NT2/D1 (cell line): ENCODE results near the gene WDR20.
"Not testable (repeated sequence)": the region's sequence is repeated elsewhere in the genome, so short reads cannot be mapped to it uniquely, and the experiment has no call there.

ENCODE experiments used
- DNase-seq: peaks from one replicate; pipeline ENCODE4 v3.0.0-alpha.2; 2011; ENCODE audit warnings: low read depth, low spot score
- H3K27me3 ChIP-seq: 2 replicates; pipeline ENCODE4 v1.6.0; 2011; ENCODE audit warnings: mild to moderate bottlenecking; ENCODE audit not compliant: insufficient read length, insufficient read depth
- H3K36me3 ChIP-seq: 2 replicates; pipeline ENCODE4 v1.6.1; 2011; ENCODE audit warnings: mild to moderate bottlenecking, low read length, mixed read lengths; ENCODE audit not compliant: insufficient read depth, insufficient read length
- H3K4me1 ChIP-seq: 2 replicates; pipeline ENCODE4 v1.5.1; 2011; ENCODE audit not compliant: insufficient read depth, insufficient read length
- H3K4me3 ChIP-seq: 2 replicates; pipeline ENCODE4 v1.5.1; 2011; ENCODE audit warnings: low read depth; ENCODE audit not compliant: insufficient read length
- H3K9ac ChIP-seq: 2 replicates; pipeline ENCODE4 v1.6.0; 2011; ENCODE audit warnings: low read depth; ENCODE audit not compliant: insufficient read length
- H3K9me3 ChIP-seq: 2 replicates; pipeline ENCODE4 v1.5.1; 2011; ENCODE audit warnings: mild to moderate bottlenecking, low read length; ENCODE audit not compliant: insufficient read depth
- SUZ12 ChIP-seq: IDR thresholded peaks from 2 replicates; pipeline ENCODE4 v1.6.1; 2011; ENCODE audit not compliant: insufficient read length, insufficient read depth; ENCODE audit errors: extremely low read depth
- YY1 ChIP-seq: IDR thresholded peaks from 2 replicates; pipeline ENCODE4 v1.6.1; 2011; ENCODE audit not compliant: insufficient read length, insufficient read depth
- ZNF274 ChIP-seq: IDR thresholded peaks from 2 replicates; pipeline ENCODE4 v1.6.1; 2011; ENCODE audit warnings: mild to moderate bottlenecking, low read depth, low read length

The WDR20 gene

DNA sequence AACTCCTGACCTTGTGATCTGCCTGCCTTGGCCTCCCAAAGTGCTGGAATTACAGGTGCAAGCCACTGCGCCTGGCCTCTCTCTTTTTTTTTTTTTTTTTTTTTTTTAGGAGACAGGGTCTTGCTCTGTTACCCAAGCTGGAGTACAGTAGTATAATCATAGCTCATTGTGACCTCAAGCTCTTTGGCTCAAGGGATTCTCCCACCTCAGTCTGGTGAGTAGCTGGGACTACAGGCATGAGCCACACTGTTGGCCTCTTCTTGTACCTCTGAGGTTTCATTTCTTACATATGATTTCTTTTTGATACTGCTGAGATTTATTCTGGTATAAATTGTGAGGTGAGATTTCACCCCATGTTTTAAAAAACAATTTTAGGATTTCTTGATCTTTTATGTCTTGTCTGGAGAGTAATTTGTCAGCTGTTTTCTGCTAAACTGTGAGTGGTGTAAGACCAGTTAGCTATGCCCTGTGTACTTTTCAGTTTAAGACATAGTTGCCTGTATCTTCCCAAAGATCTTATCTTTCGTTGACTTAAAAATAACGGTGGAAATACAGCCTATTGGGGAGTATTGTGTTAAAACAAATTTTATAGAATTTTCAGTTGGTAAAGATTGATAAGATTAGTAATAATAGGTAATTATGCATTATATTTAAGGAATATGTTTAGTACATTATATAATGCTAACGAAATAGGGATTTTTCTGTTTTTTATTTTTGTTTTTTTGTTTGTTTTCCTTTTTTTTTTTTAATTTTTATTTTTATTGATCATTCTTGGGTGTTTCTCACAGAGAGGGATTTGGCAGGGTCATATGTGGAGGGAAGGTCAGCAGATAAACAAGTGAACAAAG, 31.7 kb downstream of the WDR20 start:
- Histone ChIP-seq H3K9me3 (no peaks in the 10 kb centered on the region), H3K36me3 (peaks cover 2% of the 10 kb centered on the region), H3K4me3 (no peak overlapping the region), H3K9ac (no peak overlapping the region), H3K4me1 (no peaks in the 10 kb centered on the region), H3K27me3 (no peaks in the 10 kb centered on the region)
- DNase-seq = no peak
- TF ChIP-seq ZNF274 (no peak), YY1 (no peak), SUZ12 (no peak)

DNA sequence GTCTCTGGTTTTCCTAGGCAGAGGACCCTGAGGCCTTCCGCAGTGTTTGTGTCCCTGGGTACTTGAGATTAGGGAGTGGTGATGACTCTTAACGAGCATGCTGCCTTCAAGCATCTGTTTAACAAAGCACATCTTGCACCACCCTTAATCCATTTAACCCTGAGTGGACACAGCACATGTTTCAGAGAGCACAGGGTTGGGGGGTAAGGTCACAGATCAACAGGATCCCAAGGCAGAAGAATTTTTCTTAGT, 32.2 kb downstream of the WDR20 start:
- H3K36me3 ChIP-seq, H3K4me1 ChIP-seq, DNase-seq, H3K4me3 ChIP-seq, H3K9ac ChIP-seq, H3K27me3 ChIP-seq, H3K9me3 ChIP-seq: not testable (repeated sequence)

- H3K27me3 ChIP-seq, H3K36me3 ChIP-seq, DNase-seq, H3K9me3 ChIP-seq, H3K4me1 ChIP-seq, H3K9ac ChIP-seq, H3K4me3 ChIP-seq: not testable (repeated sequence)
Observed at GRCh38 chr14:102172721-102173120, 33.0 kb downstream of the WDR20 start.

DNA sequence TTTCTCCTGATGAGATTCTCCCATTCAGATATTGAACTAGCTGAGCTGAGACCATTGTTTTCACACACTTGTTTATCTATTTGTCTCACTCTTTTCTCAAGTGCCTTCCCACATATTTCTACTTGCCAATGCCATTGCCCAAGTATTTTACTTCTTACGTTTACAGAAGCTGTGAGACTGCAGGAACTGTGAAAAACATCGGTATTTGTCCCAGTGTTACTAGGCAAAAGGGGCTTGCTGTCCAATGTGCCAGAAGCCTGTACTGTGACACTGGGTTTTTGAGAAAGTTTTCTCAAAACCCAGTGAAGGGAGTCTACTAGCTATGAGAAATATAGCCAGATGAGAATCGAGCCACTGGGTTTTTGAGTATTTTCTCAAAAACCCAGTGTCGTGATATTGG, 37.5 kb downstream of the WDR20 start:
- Histone ChIP-seq H3K4me1 (no peaks in the 10 kb centered on the region), H3K9me3 (no peaks in the 10 kb centered on the region), H3K36me3 (no peaks in the 10 kb centered on the region), H3K4me3 (no peak overlapping the region), H3K27me3 (no peaks in the 10 kb centered on the region), H3K9ac (no peak overlapping the region)
- TF ChIP-seq ZNF274 = no peak
- TF ChIP-seq YY1 = no peak
- no peak for TF ChIP-seq SUZ12
- no peak for DNase-seq

DNA sequence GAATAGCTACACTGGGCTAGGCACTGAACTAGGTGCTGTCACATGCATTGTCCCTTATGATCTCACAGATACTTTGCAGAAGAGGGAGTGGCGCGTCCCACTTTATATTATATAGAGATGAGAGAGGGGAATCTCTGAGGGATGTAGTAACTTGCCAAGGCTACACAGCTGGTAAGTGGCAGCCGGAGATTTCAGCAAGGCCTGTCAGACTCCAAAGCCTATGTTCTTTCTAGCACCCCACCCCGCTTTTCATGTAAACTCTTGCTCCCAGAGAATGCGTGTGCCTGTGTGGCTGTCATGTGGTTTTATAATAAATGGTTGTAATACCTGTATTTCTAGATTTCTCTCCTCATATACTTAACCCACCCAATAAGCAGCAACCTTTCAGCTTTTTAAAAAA, 39.1 kb downstream of the WDR20 start:
- no peaks in the 10 kb centered on the region for H3K36me3 ChIP-seq
- no peak for DNase-seq
- no peaks in the 10 kb centered on the region for H3K4me1 ChIP-seq
- H3K4me3 ChIP-seq = no peak overlapping the region
- H3K9me3 ChIP-seq = no peaks in the 10 kb centered on the region
- H3K9ac ChIP-seq = no peak overlapping the region
- no peaks in the 10 kb centered on the region for H3K27me3 ChIP-seq
- TF ChIP-seq SUZ12 (no peak), ZNF274 (no peak)

GRCh38 chr14:102180248-102180998, 40.7 kb downstream of the WDR20 start:
- Histone ChIP-seq H3K4me1 (no peaks in the 10 kb centered on the region), H3K27me3 (no peaks in the 10 kb centered on the region), H3K36me3 (no peaks in the 10 kb centered on the region), H3K4me3 (no peak overlapping the region), H3K9me3 (no peaks in the 10 kb centered on the region), H3K9ac (no peak overlapping the region)
- TF ChIP-seq YY1 = no peak
- TF ChIP-seq ZNF274 = no peak
- no peak for TF ChIP-seq SUZ12
- DNase-seq = no peak

DNA sequence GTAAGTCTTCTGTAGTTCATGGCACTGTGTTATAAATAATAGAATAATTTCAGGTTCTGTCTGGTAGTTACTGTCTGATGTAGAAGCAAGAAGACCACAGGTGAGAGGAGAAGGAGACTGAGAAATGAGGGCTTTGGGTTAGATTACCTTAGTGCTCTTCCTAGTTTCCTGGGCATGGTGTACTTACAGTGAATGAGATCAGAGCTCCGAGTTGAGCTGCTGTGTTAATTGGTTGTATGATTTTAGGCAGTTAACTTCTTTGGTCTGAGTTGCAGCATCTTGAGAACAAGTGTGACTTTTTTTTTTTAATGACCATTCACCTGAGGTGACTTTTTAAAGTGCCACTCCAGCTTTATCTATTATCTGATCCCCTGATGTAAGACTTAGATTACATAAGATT, 41.5 kb downstream of the WDR20 start:
- Histone ChIP-seq H3K36me3 (no peaks in the 10 kb centered on the region), H3K4me3 (no peak overlapping the region), H3K9ac (no peak overlapping the region), H3K27me3 (no peaks in the 10 kb centered on the region), H3K9me3 (no peaks in the 10 kb centered on the region), H3K4me1 (peaks cover under 1% of the 10 kb centered on the region)
- DNase-seq = no peak
- TF ChIP-seq YY1 = no peak
- no peak for TF ChIP-seq SUZ12
- no peak for TF ChIP-seq ZNF274
